Ovary (tissue), 9 donors: ENCODE results near the gene S100A13. TPM values are rescaled to one million over a fixed set of nuclear protein-coding genes. Genes with fewer than 3 reads are reported as not detected.
"Not testable (repeated sequence)": the region's sequence is repeated elsewhere in the genome, so short reads cannot be mapped to it uniquely, and the experiment has no call there.

ENCODE experiments used
- DNase-seq, 5 donors: peaks; one replicate each; pipeline ENCODE4 v3.0.0-alpha.2; 2019 to 2020
- H3K27ac ChIP-seq, 2 donors: fragments of 200-600 bp; one replicate each; pipeline versions ENCODE4 v1.5.1 to v1.8.0; 2019 to 2022
- H3K27me3 ChIP-seq: fragments of 200-600 bp; one replicate; pipeline ENCODE4 v1.8.0; 2022
- H3K36me3 ChIP-seq: fragments of 200-600 bp; sonication (generic); one replicate; pipeline ENCODE4 v1.5.1; 2019
- H3K4me1 ChIP-seq: one replicate; pipeline ENCODE4 v1.8.1; 2013; ENCODE audit warnings: mild to moderate bottlenecking, moderate library complexity; ENCODE audit not compliant: insufficient read depth
- H3K4me3 ChIP-seq: fragments of 200-600 bp; sonication (generic); one replicate; pipeline ENCODE4 v1.5.1; 2017
- H3K9me3 ChIP-seq, 2 donors: fragments of 200-600 bp in 1 of 2; sonication (generic) in 1 of 2; one replicate each; pipeline versions ENCODE4 v1.5.1 to v1.8.1; 2013 to 2019; ENCODE audit warnings: mild to moderate bottlenecking in 1 of 2, moderate library complexity in 1 of 2
- EP300 ChIP-seq: sonication (generic); formaldehyde crosslinking; IDR thresholded peaks from one replicate; pipeline ENCODE4 v1.6.1; 2017; ENCODE audit warnings: antibody characterized with exemption
- POLR2A ChIP-seq: fragments of 450-650 bp; IDR thresholded peaks from one replicate; pipeline ENCODE4 v1.6.1; 2017; ENCODE audit warnings: antibody characterized with exemption, mild to moderate bottlenecking, moderate library complexity
- WGBS, 3 donors: extraction: QIAGEN DNeasy Blood & Tissue Kit in 1 of 3; methylation state at CpG; one replicate each; pipeline versions ENCODE4 v1.1.5 to v1.1.7; 2013 to 2017; 5-methylcytosine and 5-hydroxymethylcytosine counted together
- intact Hi-C, 4 donors: fragments of 100-400 bp; cut with DNase I; formaldehyde crosslinking; loops; one replicate each; pipeline versions ENCODE4 v1.11.0 to v1.15.1; 2022 to 2023
- polyA plus RNA-seq, 2 donors: library from polyadenylated mRNA; stranded (reverse); fragments of 200-250 nt in 1 of 2; fragments of 350-450 nt in 1 of 2; fragmentation: Illumina TruSeq in 1 of 2; extraction: RNeasy Lipid Tissue Mini Kit (QIAGEN cat#74804) in 1 of 2; gene quantifications; one replicate each; pipeline ENCODE4 v1.2.3, GENCODE V29; 2013 to 2014
- total RNA-seq, 7 donors: library from RNA; depleted of rRNA in 2 of 7; stranded (reverse); fragments of >200 nt in 2 of 7; fragmentation: NEBNext Ultra II Directional in 3 of 7; extraction: Animal tissue kit (Norgen Biotek cat#: 25700) in 3 of 7; gene quantifications; one replicate each; pipeline versions ENCODE4 v1.1.0 to v1.2.4, GENCODE V29; 2016 to 2023
- TF ChIP-seq, protein P1 (sequence below), 3 donors: fragments of 450-650 bp in 2 of 3; fragments of 200-600 bp in 1 of 3; IDR thresholded peaks; one replicate each; pipeline versions ENCODE4 v1.5.1 to v1.8.0; 2016 to 2022; ENCODE audit warnings: antibody characterized with exemption in 3 of 3, mild to moderate bottlenecking in 1 of 3
- donor health status: DM: no; HTN: no; CAD: no; lungs with moderate emphysema.
- donor health status: DM: no; HTN: no; CAD: no.
- donor health status: Bipolar disorder and iron deficiency.
- donor health status: DM: yes; HTN: yes; CAD: no.
- donor health status: DM: no; HTN: no; CAD: no.
- donor health status: DM: yes; HTN: yes; CAD: no.

Gene S100A13
- total and polyA plus RNA-seq, 9 donors = 73.2 to 560 (median 125) TPM

DNA sequence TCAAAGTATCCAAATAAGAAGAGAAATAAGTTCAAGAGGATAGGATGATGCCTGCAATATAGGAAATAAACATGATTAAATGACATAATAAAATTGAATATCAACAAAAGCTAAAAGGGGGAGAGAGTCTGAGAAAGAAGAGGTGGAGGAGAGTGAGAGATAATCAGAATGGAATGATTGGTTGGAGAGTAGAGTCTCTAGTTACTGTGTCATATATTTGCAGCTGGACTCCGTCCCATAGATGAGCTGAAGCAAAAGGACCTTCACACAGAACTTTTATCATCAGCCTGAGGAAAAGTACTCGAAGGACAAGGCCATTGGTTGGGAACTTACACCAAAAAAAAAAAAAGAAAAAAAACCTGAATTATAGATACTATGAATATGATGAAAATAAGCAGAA is 38.8 kb downstream of the S100A13 start:
- no peaks in the 10 kb centered on the region for H3K27me3 ChIP-seq
- H3K27ac ChIP-seq = no peak overlapping the region
- no peak for DNase-seq
- H3K36me3 ChIP-seq = no peaks in the 10 kb centered on the region
- no peaks in the 10 kb centered on the region for H3K9me3 ChIP-seq
- peaks cover 18% of the 10 kb centered on the region for H3K4me1 ChIP-seq
- no peak overlapping the region for H3K4me3 ChIP-seq
- 15 to 39% (median 27%) methylated on average over 2 of the region's 2 CpGs for WGBS, 3 donors
- intact Hi-C loops = no loop called here
- TF ChIP-seq, protein P1, sequence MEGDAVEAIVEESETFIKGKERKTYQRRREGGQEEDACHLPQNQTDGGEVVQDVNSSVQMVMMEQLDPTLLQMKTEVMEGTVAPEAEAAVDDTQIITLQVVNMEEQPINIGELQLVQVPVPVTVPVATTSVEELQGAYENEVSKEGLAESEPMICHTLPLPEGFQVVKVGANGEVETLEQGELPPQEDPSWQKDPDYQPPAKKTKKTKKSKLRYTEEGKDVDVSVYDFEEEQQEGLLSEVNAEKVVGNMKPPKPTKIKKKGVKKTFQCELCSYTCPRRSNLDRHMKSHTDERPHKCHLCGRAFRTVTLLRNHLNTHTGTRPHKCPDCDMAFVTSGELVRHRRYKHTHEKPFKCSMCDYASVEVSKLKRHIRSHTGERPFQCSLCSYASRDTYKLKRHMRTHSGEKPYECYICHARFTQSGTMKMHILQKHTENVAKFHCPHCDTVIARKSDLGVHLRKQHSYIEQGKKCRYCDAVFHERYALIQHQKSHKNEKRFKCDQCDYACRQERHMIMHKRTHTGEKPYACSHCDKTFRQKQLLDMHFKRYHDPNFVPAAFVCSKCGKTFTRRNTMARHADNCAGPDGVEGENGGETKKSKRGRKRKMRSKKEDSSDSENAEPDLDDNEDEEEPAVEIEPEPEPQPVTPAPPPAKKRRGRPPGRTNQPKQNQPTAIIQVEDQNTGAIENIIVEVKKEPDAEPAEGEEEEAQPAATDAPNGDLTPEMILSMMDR (IDR thresholded peaks at IDR 0.05) = no peak
- TF ChIP-seq EP300 (no peak), POLR2A (no peak)

DNA sequence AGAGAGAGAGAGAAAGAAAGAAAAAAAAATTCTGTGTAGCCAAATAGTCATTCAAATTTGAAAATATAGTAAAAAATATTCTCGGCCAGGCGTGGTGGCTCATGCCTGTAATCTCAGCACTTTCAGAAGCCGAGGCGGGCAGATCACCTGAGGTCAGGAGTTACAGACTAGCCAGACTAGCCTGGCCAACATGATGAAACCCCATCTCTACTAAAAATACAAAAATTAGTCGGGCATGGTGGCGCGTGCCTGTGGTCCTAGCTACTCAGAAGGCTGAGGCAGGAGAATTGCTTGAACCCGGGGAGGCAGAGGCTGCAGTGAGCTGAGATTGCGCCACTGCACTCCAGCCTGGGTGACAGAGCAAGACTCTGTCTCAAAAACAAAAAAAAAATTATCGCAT is 39.3 kb downstream of the S100A13 start:
- H3K9me3 ChIP-seq, H3K27ac ChIP-seq, H3K4me3 ChIP-seq, intact Hi-C loops, DNase-seq, H3K27me3 ChIP-seq, H3K36me3 ChIP-seq: not testable (repeated sequence)
- 64 to 81% (median 72%) methylated on average over 10 of the region's 10 CpGs for WGBS, 3 donors
- H3K4me1 ChIP-seq = peaks cover 16% of the 10 kb centered on the region

DNA sequence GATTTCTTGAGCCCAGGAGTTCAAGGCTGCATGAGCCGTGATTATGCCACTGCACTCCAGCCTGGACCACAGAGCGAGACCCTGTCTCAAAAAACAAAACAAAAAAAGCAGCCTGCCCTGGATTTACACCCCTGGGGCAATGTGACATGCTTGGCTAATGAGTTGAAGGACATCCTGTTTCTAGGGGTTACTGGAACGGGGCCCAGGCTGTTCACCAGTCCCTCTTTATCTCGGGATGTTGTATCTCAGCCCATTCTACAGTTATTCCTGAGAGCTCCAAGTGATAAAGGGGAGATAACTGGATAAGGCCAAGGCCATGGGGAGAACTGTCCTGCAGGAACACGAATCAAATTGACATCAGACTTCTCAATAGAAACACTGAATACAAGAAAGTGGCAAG is 40.0 kb downstream of the S100A13 start:
- no peak for DNase-seq
- no peaks in the 10 kb centered on the region for H3K9me3 ChIP-seq
- WGBS, 3 donors = 8 to 36% (median 21%) methylated on average over 5 of the region's 5 CpGs
- TF ChIP-seq POLR2A = no peak
- no peak for TF ChIP-seq EP300
- TF ChIP-seq, protein P1 (IDR thresholded peaks at IDR 0.05) = no peak
- no peaks in the 10 kb centered on the region for H3K36me3 ChIP-seq
- no peak overlapping the region for H3K27ac ChIP-seq
- H3K27me3 ChIP-seq = no peaks in the 10 kb centered on the region
- intact Hi-C loops = no loop called here
- no peak overlapping the region for H3K4me3 ChIP-seq
- peaks cover 15% of the 10 kb centered on the region for H3K4me1 ChIP-seq

DNA sequence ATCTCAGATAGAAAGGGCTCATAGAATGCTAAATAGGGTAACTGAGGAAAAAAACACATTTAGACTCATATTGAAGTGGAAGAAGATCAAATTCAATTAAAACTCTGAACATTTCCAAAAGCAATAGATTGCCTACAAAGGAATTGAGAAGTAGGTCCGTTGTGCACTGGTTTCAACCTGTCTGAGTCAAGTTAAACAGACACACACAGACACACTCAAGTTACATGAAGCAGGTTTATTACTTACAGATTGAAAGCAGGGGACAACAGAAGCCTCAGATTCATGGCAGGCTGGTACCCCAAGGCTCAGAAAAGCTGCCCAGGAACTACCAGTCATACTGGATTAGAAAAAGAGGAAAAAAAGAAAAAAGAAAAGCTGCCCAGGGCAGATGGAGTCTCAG is 41.0 kb downstream of the S100A13 start:
- Histone ChIP-seq H3K36me3 (no peaks in the 10 kb centered on the region), H3K27me3 (no peaks in the 10 kb centered on the region), H3K27ac (no peak overlapping the region), H3K9me3 (no peaks in the 10 kb centered on the region), H3K4me3 (no peak overlapping the region), H3K4me1 (peaks cover 15% of the 10 kb centered on the region)
- intact Hi-C loops = no loop called here
- no peak for TF ChIP-seq POLR2A
- TF ChIP-seq, protein P1 (IDR thresholded peaks at IDR 0.05) = no peak
- DNase-seq = no peak
- WGBS, 3 donors = 42 to 50% (median 43%) methylated on average over 1 of the region's 1 CpG

DNA sequence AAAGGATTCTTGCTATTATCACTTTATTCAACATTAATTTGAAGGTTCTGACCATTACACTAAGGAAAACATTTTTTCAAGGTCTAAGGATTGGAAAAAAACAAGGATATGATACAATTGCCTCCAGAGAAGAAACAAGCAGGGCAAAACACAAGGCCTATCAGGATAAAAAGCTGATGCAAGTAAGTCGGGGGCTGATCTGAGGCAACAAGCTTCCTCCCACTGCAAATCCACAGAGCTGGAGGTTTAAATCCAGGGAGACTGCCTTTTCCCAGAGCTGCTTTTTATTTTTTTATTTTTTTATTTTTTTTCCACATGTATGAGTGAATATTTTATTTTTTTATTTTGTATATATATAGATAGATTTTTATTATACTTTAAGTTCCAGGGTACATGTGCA is 42.3 kb downstream of the S100A13 start:
- Histone ChIP-seq H3K36me3 (no peaks in the 10 kb centered on the region), H3K4me3 (no peak overlapping the region), H3K4me1 (peaks cover 15% of the 10 kb centered on the region), H3K27me3 (no peaks in the 10 kb centered on the region), H3K27ac (peak overlapping the region; percentile 54 to 56), H3K9me3 (no peaks in the 10 kb centered on the region)
- no peak for DNase-seq
- intact Hi-C loops = no loop called here
- TF ChIP-seq, protein P1 (IDR thresholded peaks at IDR 0.05) = no peak
- no peak for TF ChIP-seq POLR2A
- WGBS, 3 donors = 4 to 31% (median 12%) methylated on average over 1 of the region's 1 CpG
